HTR-8/SVneo (cell line): ENCODE results near the gene VPREB3.
A peak's percentile ranks its signal among the peaks of the same experiment; 100 is the strongest.

Experiments used
- DNase-seq: peaks from one replicate; pipeline ENCODE4 v3.0.0; 2011; ENCODE audit warnings: low spot score, mixed read lengths; ENCODE audit not compliant: insufficient read length
- FAIRE-seq: peaks from 2 replicates; lab custom pipeline; 2011; peaks lifted over from hg19 to GRCh38; lab: Jason Lieb, UNC

Gene VPREB3

DNA sequence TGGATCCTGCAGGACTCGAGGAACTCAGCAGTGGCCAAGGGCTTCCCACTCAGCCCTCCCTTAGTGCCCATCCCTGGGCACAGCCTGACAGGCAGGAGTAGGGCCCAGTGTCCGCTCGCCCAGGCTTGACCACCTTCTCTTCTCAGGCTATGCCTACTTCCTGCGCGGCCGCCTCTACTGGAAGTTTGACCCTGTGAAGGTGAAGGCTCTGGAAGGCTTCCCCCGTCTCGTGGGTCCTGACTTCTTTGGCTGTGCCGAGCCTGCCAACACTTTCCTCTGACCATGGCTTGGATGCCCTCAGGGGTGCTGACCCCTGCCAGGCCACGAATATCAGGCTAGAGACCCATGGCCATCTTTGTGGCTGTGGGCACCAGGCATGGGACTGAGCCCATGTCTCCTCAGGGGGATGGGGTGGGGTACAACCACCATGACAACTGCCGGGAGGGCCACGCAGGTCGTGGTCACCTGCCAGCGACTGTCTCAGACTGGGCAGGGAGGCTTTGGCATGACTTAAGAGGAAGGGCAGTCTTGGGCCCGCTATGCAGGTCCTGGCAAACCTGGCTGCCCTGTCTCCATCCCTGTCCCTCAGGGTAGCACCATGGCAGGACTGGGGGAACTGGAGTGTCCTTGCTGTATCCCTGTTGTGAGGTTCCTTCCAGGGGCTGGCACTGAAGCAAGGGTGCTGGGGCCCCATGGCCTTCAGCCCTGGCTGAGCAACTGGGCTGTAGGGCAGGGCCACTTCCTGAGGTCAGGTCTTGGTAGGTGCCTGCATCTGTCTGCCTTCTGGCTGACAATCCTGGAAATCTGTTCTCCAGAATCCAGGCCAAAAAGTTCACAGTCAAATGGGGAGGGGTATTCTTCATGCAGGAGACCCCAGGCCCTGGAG, 29.3 kb upstream of the VPREB3 start:
- FAIRE-seq (no peak), DNase-seq (no peak)

DNA sequence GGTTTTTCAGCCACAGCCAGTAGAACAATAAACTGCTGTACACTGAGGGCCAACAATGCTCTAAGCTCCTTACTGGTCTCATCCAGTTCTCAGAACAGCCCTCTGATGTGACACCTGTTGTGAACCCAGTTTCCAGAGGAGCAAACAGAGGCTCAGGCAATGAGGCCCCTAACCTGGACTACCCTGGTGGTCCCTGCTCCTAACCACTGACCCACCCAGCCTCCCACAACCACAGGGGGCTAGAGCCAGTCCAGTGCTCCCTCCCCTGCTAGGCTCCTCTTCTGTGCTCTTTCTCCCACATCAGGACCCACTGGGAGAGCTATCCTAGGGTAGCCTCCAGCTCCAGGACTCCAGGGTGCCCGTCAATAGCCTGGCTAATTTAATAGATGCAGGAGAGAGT, 28.5 kb upstream of the VPREB3 start:
- DNase-seq: no peak
- FAIRE-seq: no peak

DNA sequence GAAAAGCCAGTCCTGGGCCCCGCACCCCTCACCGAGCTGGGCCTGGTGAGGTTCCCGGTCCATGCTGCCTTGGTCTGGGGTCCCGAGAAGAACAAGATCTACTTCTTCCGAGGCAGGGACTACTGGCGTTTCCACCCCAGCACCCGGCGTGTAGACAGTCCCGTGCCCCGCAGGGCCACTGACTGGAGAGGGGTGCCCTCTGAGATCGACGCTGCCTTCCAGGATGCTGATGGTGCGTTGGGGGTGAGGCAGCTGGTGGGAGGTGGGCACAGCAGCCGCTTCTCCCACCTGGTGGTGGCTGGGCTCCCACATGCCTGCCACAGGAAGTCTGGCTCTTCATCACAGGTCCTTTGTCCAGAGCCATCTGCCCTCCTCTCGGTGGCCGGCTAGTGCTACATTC, 28.0 kb upstream of the VPREB3 start:
- FAIRE-seq: no peak
- DNase-seq: no peak

DNA sequence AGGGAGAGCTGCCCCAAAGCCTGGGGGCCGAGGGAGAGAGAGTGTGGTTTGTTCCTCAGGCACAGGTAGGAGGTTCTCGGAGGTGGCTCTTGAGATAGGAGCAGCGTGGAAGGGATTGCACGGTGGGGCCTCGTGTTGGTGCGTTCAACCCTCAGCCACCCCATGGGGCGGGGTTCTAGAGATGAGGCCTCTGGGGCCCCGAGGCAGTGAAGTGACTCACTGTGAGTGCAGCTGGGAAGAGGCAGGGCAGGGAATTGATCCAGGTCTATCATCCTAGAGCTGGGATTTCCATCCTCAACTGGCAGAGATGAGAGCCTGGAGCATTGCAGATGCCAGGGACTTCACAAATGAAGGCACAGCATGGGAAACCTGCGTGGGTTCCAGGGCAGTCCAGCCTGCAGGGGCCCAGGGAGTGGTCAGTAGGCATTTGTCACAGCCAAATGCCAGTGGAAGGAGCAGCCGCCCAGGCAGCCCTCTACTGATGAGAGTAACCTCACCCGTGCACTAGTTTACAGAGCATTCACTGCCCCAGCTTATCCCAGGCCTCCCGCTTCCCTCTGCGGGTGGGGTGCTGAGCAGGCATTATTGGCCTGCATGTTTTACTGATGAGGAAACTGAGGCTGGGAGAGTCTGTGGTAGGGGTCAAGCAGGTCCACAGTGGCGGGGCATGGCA, 27.4 kb upstream of the VPREB3 start:
- peak; percentile 65 for DNase-seq
- no peak for FAIRE-seq

DNA sequence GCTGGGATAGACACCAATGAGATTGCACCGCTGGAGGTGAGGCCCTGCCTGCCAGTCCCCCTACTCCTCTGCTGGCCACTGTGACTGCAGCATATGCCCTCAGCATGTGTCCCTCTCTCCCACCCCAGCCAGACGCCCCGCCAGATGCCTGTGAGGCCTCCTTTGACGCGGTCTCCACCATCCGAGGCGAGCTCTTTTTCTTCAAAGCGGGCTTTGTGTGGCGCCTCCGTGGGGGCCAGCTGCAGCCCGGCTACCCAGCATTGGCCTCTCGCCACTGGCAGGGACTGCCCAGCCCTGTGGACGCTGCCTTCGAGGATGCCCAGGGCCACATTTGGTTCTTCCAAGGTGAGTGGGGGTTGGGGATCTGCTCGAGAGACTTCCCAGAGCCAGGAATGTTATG, 26.8 kb upstream of the VPREB3 start:
- FAIRE-seq (no peak), DNase-seq (no peak)

DNA sequence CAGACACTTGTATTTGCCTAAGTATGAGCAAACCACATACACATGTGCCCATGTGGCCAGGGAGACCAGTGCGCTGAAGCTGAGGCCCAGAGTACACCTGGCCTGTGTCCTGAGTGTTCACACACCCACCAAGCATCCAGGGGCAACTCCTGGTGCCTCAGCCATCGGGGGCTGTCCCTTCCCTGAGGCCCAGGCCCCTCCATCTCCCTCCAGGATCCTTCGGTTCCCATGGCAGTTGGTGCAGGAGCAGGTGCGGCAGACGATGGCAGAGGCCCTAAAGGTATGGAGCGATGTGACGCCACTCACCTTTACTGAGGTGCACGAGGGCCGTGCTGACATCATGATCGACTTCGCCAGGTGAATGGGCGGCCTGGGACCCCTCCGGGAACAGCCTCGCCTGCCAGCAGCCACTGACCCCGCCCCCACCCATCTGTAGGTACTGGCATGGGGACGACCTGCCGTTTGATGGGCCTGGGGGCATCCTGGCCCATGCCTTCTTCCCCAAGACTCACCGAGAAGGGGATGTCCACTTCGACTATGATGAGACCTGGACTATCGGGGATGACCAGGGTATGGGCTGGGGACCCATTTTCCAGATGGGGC, 26.0 kb upstream of the VPREB3 start:
- no peak for FAIRE-seq
- no peak for DNase-seq

DNA sequence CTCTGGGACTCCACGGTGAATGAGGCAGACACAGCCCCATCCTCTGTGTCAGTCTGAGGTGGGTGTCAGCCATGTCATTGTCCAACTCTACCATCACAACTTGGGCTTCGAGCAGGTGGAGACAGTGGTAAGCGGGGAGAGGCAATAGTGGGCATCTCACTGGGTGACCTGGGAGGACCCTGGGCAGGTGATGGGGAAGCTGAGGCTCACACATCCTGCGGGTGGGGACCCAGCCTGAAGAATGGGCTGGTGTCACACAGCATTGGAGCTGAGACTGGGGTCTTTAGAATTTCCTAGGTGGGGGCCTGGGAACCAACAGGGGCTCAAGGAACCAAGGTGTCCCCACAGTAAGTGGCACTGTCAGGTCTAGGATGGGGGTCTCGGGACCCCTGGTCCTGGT, 25.5 kb upstream of the VPREB3 start:
- FAIRE-seq: no peak

DNA sequence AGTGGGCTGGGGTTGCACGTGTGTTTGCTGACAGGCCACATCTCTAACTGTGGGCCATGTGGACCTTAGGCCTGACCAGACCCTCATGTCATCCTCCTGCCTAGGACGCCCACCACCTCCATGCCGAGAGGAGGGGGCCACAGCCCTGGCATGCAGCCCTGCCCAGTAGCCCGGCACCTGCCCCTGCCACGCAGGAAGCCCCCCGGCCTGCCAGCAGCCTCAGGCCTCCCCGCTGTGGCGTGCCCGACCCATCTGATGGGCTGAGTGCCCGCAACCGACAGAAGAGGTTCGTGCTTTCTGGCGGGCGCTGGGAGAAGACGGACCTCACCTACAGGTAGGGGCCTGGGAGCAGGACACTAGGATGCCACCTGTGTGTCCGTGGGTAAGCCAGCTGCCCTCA, 24.9 kb upstream of the VPREB3 start:
- DNase-seq (no peak), FAIRE-seq (no peak)

More for the DNA sequence above, 25.5 kb upstream of the VPREB3 start:
- DNase-seq: no peak

DNA sequence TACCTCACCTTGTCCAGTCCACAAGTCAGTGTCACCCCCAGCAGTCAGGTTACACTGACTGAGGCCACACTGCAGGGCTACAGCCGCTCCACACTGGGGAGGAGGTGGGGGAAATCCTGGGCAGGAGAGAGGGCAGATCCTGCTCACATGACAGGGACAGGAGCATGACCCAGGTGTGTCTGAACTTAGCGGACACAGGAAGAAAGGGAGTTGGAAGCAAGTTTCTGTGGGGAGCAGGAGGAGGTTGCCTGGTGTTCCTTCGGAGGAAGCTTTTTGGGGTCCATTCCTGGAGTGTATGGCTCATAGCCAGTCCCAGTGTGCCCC, 24.3 kb upstream of the VPREB3 start:
- FAIRE-seq (no peak), DNase-seq (no peak)

DNA sequence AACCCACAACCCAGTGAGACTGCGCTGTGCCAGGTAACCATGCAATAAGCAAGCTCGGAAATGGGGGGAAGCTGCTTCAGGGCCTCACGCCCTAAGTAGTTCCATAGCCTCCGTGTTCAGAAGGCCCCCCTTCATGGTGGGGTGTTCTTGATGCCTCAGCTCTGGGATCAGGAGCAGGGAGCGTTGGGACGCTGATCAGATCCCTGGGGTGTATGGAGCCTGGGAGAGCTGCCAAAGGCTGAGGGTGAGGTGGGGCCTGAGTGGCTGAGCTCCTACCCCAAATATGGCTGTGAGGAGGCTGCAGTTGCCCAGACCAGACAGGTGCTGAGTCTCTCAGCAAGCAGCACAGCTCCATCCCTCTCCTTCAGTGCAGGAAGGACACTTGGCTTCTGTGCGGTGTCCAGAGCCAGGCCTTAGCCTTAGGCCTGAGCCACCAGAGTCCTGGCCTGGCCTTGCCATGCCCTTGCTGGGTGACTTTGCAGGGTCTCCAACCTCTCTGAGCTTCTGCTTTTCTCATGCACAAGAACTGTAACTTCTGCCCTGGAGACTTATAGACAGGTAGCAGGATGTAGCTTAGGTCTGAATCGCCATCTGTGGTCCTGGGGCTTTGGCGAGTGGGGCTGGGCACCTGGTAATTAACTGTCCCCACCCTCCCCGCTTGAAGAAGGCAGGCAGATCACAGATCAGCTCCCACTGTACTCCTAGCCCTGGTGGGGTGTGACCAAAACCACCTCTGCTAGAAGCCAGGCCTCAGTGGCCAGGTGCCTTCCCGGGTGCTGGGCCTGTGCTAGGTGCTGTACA, 23.8 kb upstream of the VPREB3 start:
- FAIRE-seq (no peak), DNase-seq (no peak)

DNA sequence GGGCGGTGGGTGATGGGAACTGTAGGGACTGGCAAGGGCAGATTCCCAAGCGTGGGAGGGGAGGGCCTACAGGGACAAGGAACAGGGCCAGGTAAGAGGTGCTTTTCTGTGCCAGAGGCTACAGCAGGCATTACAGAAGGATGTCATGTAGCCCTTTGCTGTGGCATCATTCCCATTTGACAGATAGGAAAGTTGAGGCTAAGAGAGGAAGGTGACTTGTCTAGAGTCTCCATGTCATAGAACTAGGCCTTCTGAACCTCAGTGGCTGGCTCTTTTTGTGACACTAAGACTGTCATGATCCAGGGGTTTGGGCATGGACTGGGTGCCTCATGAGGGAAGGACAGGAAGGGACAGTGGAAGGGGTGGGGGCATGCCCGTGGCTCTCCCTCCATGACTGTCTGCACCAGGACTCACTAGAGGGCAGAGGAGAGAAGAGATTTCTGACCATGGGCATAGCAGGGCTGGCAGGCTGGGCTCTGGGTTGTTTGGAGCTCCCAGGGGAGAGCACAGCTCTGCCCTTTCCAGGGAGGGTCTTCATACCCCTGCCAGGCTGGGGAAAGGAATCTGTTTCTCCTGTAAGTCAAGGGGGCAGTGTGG, 21.7 kb upstream of the VPREB3 start:
- FAIRE-seq (no peak), DNase-seq (no peak)

DNA sequence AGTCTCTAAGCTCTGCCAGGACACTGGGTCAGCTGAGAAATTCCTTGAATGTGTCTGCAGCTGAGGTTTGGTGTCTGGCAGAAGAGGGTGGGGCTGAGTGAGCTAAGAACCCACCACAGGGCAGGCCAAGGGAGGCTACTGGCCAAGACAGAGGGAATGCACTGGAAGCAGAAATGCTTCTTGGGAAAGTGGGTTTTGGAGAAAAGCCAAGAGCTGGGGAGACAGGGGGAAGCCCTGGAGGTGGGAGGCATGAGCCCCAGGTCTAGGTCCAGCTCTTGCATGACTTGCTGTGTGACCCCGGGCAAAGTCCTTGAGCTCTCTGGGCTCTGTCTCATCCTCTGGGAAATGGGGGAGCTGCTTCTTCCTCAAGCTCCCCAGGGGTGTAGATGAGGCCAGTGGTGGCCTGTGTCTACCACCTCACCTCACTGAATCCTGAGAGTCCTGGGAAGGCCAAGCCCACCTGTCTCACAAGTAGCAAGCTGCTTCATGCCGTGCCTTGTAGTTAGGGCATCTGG, 20.8 kb upstream of the VPREB3 start:
- FAIRE-seq (no peak), DNase-seq (no peak)

DNA sequence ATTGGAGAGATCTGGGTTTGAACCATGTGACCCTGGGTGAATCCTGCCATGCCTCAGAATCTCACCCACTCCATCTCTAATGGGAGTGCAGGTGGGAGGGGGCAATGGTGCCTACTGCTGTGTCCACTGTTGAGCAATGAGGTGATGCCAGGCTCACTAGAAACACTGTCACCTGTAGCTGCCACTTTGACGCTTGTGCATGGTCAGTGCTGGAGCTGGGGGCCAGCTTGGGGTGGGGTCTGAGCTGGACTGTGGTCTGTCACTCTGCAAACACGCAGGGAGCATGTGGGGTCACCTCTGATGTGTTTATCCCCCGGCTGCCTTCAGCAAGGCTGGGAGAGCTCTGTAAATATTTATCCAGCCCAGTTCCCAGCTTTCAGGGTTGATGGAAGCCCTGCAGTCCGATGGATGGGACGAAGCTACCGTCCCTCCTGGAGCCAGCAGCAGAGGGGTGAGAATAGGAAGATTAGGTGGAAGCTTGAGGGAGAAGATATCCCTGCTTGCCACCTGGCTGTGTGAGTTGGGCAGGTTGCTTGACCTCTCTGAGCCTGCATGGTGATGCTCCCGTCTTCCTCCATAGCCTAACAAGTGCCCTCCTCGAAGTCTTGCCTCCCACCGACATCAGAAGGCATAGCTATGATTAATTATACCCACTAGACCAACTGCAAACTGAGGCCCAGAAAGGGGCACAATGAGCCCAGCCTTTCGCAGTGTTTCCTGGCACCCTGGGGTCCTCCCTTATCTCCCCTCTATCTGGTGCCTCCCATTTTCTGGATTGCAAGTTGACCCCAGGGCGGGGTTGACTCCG, 20.1 kb upstream of the VPREB3 start:
- no peak for DNase-seq
- no peak for FAIRE-seq

DNA sequence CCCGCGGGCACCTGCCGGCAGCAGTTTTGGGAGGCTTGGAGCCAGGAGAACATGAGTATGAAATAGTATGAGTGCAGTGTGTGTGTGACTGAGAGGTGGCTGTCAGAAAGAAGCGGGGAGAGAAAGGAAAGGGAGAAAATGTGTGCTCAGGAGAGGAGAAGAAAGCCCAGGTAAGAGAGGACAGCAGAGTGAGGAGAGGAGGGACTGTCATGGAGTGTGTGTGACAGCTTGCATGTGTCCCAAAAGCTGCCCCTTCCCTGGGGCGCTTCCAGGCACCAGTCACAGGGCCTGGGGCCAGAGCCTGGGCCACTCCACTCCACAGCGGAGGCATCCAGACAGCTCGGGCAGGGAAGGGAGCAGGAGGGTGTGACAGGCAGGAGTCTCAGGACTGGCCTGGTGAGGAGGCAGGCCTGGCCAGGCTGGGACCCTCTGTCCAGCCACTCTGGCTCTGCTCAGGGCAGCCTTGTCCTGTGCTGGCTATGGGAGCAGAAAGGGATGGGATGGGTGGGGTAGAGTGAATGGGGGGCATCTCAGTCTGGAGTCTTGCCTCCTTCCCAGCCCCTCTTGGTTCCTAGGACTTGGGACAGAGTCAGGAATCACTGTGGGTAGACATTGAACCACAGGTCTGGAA, 19.4 kb upstream of the VPREB3 start:
- no peak for DNase-seq
- no peak for FAIRE-seq

DNA sequence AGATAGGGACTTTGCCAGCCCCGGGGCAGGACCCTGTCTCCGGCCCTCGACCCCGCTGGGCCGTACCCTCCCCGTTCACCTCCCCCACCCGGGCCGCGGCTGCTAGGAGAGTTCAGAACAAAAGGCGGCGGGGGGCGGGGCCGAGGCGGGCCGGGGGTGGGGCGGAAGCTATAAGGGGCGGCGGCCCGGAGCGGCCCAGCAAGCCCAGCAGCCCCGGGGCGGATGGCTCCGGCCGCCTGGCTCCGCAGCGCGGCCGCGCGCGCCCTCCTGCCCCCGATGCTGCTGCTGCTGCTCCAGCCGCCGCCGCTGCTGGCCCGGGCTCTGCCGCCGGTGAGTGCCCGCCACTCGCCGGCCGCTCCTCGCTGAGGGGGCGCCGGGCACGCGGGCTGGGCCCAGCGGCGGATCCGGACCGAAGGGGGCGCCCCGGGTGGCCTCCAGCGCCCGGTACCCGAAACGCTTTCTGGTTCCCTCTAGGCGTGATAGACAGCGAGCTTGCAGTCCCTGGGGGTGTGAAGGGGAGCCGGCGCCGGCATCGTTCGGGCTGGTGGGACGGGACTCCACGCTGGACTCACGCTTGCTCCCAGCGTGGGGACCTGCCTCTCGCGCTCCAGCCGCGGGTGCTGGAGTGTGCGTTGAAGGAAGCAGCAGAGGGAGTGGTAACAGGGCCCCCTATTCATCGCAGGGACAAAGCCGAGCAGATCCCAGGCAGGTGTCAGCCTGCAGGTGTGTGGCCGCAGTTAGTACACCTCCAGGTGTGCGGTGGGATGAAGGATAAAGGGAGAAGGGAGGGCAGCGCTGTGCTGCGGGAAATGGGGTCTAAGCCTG, 18.6 kb upstream of the VPREB3 start, which contains the start of gene MMP11:
Gene MMP11 (plus strand): TSS at position 201 of the 825 bp plus-strand sequence. CDS start 22 bp downstream, at position 223.
- DNase-seq (no peak), FAIRE-seq (no peak)

DNA sequence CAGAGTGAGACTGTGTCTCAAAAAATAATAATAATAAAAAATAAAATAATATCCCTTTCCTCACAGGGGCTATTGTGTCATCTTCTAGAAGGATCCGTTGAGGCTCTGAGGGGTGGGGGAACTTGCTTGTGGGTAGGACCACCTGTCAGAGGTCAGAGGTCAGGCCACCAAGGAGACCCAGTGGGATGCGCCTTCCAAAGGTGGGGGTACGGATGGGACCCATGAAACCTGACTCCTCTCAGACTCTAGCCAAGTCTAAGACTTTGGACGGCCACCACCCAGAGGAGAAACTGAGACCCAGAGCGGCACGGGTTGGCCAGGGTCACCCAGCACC, 18.1 kb upstream of the VPREB3 start:
- DNase-seq (no peak), FAIRE-seq (no peak)

DNA sequence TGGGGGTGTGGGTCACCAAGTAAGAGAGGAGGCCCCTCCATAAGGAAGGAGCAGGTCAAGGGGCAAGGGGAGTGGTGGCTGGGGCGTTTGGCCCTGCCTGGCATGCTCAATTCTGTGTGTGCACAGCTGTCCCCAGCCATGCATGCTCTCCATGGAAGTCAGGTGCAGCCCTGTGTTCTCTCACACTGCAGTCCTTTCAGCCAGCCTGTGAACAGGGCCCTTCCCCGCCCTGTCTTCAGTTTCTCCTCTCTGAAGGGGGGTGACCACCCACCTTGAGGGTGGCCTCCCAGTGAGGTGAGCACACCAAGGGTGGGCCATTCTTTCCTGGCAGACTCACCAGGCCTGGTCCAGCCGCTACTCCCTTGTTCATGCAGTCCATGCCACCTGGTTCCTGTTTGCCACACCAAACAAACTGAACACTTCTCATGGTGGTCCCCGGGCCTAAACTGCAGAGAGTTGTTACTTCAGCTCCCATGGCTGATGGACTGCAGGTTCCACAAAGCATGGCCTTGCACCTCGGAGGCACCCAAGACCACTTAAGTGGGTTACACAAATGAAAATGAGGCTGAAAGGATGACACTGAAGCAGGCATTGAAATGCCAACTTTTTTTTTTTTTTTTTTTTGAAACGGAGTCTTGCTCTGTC, 15.2 kb upstream of the VPREB3 start:
- DNase-seq (no peak), FAIRE-seq (no peak)
